ENCODE results near the gene ABLIM1.

GRCh38 chr10:114556236-114557122 lies 101.6 kb downstream of the ABLIM1 start:
- TF ChIP-seq CTCF (IDR thresholded peaks at IDR 0.05) = no peak
- TF ChIP-seq ZFX (IDR thresholded peaks at IDR 0.05; ENCODE audit: borderline replicate concordance) = no peak

Data from 22Rv1 (cell line).